DMS 273 treated with DMSO at 0.1 percent for 48 hours (cell line): Measurements from ENCODE around the gene SRP68.

Experiments used
- DNase-seq: peaks from one replicate; lab custom pipeline; 2025; lab: John Stamatoyannopoulos, UW

The SRP68 gene

GRCh38 chr17:76017481-76018339, 54.6 kb downstream of the SRP68 start:
- no peak for DNase-seq

- no peak for DNase-seq
Measured at GRCh38 chr17:76014925-76015261, 57.4 kb downstream of the SRP68 start.

- DNase-seq, result no peak
Measured at GRCh38 chr17:76014100-76014924, 58.0 kb downstream of the SRP68 start.

GRCh38 chr17:76013377-76013932, 58.9 kb downstream of the SRP68 start:
- no peak for DNase-seq

GRCh38 chr17:76011951-76012350, 60.4 kb downstream of the SRP68 start:
- no peak for DNase-seq

GRCh38 chr17:76009969-76010661, 62.2 kb downstream of the SRP68 start:
- no peak for DNase-seq

- DNase-seq, result no peak
Measured at GRCh38 chr17:76009447-76009846, 62.9 kb downstream of the SRP68 start.

GRCh38 chr17:76008630-76009425, 63.5 kb downstream of the SRP68 start:
- DNase-seq, result no peak

GRCh38 chr17:76008208-76008607, 64.1 kb downstream of the SRP68 start:
- no peak for DNase-seq

- DNase-seq, result no peak
Measured at GRCh38 chr17:76007850-76008165, 64.5 kb downstream of the SRP68 start.

GRCh38 chr17:76007131-76007849, 65.0 kb downstream of the SRP68 start:
- no peak for DNase-seq

- DNase-seq, result peak; percentile 90
Measured at GRCh38 chr17:76005263-76006149, 66.8 kb downstream of the SRP68 start.

GRCh38 chr17:76004750-76005262, 67.5 kb downstream of the SRP68 start:
- no peak for DNase-seq

- DNase-seq, result no peak
Measured at GRCh38 chr17:76003915-76004314, 68.4 kb downstream of the SRP68 start.

GRCh38 chr17:76002100-76002499, 70.2 kb downstream of the SRP68 start:
- DNase-seq, result no peak

GRCh38 chr17:76000755-76001521, 71.4 kb downstream of the SRP68 start, which contains the start of gene CDK3:
TSS of gene CDK3 (plus strand) at chr17:76000855. CDS start at chr17:76001426, 571 bp downstream.
- no peak for DNase-seq

- no peak for DNase-seq
Measured at GRCh38 chr17:76000016-76000754, 72.1 kb downstream of the SRP68 start.

GRCh38 chr17:75998327-75998795, 74.0 kb downstream of the SRP68 start:
- DNase-seq, result no peak
